ENCODE results near the gene ALX1. TPM values are rescaled to one million over a fixed set of nuclear protein-coding genes. Genes with fewer than 3 reads are reported as not detected.

The ALX1 gene
- under 0.01 TPM in 1 of 2 replicates, not detected in the other for total RNA-seq

GRCh38 chr12:85280165-85280983 is at the start of gene ALX1:
ALX1 (plus strand) TSS chr12:85280220; CDS start chr12:85280262, 42 bp downstream.

Other genes with a start within 250 kb of the ALX1 start
- under 0.01 TPM in 1 of 2 replicates, not detected in the other for gene TSPAN19, start 243.9 kb upstream of the ALX1 start, total RNA-seq
- gene LRRIQ1, start 243.9 kb upstream of the ALX1 start, total RNA-seq = 0.17 and 0.44 TPM in 2 replicates

All from smooth muscle cell of trachea (primary cell).